Erythroblast (primary cell): ENCODE data around the gene MAGEC2.

Experiments
- GATA1 ChIP-seq: IDR thresholded peaks from 2 replicates; pipeline ENCODE4 v1.6.1; 2011; ENCODE audit warnings: low read depth, mild to moderate bottlenecking, control low read depth, low read length, moderate library complexity
- POLR2A ChIP-seq: IDR thresholded peaks from 2 replicates; pipeline ENCODE4 v1.6.1; 2011; ENCODE audit warnings: mild to moderate bottlenecking, low read length

DNA sequence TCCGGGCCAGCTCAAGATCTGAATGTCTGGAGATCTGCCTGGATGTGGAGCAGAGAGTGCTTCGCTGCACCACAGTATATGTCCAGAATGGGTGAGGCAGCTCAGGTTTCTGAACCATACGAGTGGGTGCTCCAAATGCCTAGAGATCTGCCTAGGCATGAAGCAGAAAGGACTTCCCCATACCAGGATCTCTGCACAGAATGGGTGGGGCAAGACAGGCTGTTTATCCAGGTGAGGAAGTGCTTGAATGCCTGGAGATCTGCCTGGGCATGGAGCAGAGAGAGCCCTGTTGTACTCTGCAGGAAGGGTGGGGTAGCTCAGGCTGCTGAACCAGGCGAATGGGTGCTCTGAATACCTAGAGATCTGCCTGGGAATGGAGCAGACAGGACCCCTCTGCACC is 45.4 kb upstream of the MAGEC2 start:
- TF ChIP-seq POLR2A: no peak
- no peak for TF ChIP-seq GATA1
